Neural progenitor cell (in vitro differentiated cells): ENCODE measurements around the gene COL13A1.

ENCODE experiments used
- CTCF ChIP-seq: fragments of 200-600 bp; sonication (generic); IDR thresholded peaks from 2 replicates; pipeline ENCODE4 v1.5.1; 2017; ENCODE audit warnings: antibody characterized with exemption, mild to moderate bottlenecking
- EZH2 ChIP-seq: fragments of 200-600 bp; sonication (generic); IDR thresholded peaks from 2 replicates; pipeline ENCODE4 v1.6.1; 2017; ENCODE audit warnings: antibody characterized with exemption, mild to moderate bottlenecking, moderate library complexity

GRCh38 chr10:69910561-69910960 lies 108.9 kb downstream of the COL13A1 start:
- no peak for TF ChIP-seq CTCF
- TF ChIP-seq EZH2 = no peak
